HG02938 (cell line): ENCODE results near the gene PNPO.

Source experiments
- ATAC-seq: cut with Tn5 transposase; IDR thresholded peaks from one replicate; pipeline ENCODE4 v1.9.1; 2021; ENCODE audit warnings: mild to moderate bottlenecking, moderate library complexity; ENCODE audit not compliant: unreplicated experiment

The PNPO gene

GRCh38 chr17:47994724-47995123 is 53.4 kb downstream of the PNPO start:
- no peak for ATAC-seq

- no peak for ATAC-seq
These were observed 54.0 kb downstream of the PNPO start for GRCh38 chr17:47995241-47995935.

DNA sequence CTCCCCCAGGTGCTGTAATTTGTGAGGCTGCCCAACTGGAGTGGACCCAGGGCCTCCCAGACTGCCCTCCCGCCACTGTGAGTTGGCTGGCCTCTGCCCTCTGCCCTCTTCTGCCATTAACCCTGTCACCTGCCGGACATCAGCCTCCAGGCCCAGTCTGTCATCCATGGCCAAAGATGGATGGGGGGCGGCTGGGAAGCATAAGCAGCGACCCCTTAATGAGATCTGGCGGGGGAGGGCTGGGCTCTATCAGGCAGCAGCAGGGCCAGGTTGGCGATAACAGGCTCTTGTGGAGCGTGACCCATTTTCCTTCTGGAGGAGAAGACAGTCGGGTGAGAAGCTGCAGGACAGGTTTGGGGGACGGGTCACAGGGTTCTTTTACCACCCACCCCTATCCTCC is 54.8 kb downstream of the PNPO start:
- no peak for ATAC-seq

GRCh38 chr17:47997586-47997985 is 56.2 kb downstream of the PNPO start:
- no peak for ATAC-seq

GRCh38 chr17:47998044-47998443 is 56.7 kb downstream of the PNPO start:
- ATAC-seq = no peak
